RPMI7951 (cell line): ENCODE measurements around the gene SLC22A23. TPM values are rescaled to one million over a fixed set of nuclear protein-coding genes. Genes with fewer than 3 reads are reported as not detected.

Source experiments
- DNase-seq: peaks from one replicate; pipeline ENCODE4 v3.0.0-alpha.2; 2012; ENCODE audit warnings: low read depth
- total RNA-seq: library from RNA; depleted of rRNA; stranded (reverse); fragments of >200 nt; shearing (Covaris generic); gene quantifications from 2 replicates; pipeline ENCODE4 v1.2.3, GENCODE V29; 2014

The SLC22A23 gene
- total RNA-seq, 1 experiment from 2014 or later, result 0.72 TPM

DNA sequence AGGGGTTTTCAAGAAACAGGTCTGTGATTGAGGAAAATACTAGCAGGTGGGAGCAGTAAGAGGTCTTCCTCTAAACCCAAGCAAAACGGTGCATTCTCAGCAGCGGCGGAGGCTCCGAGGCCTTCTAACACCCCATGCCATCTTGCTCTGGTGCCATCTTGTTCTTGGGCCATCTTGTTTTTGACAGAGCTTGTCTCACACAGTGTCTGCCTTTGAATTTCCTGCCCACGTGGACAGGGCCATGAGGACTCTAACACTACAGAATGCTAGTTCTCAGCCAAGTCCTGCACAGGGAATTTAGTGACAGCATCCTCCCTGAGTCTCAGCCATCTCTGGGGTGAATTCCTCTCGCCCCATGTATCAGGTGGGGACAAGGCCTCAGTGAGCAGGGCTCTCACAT is 121.7 kb downstream of the SLC22A23 start:
- DNase-seq, result no peak

DNA sequence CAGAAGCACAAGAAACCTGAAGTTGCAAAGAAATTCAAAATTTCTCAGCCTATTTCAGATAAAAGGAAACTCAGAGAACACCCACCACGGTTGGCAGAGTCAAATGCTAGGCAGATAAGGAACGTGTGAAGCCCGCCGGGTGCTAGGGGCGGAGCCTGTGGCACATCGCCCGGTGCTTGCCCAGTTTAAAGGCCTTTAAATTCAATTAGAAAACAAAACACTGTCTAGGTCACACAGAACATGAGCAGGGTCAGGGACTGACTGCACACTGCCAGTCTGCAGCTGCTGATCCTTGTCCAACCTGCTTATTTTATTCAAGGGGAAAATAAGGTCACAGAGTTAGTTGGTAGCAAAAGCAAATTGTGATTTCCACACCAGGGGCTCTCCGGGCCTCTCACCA is 122.3 kb downstream of the SLC22A23 start:
- DNase-seq, result no peak

DNA sequence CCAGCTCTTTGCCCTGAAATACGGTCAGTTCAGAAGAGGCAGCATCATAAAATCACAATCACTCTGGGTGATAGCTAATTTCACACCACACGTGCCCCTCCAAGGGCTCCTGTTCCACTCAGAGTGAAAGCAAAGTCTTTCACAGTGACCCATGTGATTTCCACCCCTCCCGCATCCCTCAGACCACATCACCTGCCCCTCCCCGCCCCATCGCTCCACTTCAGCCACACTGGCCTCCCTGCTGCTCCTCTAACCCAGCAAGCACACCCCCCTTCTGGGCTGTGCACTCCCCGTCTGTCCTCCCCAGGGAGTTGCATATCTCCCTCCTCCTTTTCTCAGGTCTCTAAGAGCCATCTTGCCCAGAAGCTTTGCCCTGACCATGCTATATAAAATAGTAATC is 123.6 kb downstream of the SLC22A23 start:
- no peak for DNase-seq

DNA sequence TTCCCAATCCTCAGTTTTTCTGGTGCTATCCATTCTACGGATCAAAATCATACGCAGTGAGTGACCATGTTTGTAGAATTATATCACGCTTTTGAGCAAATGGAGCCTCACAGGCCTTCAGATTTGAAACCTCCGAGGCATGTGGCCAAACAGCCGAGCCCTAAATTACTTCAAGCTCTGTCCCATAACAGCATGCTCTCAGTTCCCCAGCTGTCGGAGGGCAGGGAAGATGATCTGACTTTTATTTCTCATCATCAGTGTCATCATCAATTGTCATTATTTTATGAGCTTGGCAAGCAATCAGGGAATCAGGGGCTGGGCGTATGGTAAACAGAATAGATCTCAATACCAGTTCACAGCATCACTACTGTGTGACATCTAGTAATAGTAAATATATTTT is 124.9 kb downstream of the SLC22A23 start:
- no peak for DNase-seq

DNA sequence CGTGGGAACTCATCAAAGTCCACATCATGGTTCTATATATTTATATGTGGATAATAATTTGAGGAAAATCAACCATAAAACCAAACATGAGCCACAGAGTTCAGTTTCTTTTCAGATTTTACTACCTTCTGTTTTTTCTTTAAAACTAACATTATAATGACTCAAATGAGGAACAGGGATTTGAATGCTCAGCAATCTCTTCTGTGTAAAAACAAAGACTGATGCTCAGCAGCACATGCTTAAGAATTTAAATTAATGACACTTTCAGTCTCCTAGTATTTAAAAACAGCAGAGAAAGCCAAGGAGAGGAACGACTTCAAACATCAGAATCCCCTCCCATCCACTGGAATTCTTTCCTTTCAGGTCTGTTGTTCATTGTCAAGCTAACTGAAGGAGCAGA is 125.4 kb downstream of the SLC22A23 start:
- DNase-seq, result no peak

DNA sequence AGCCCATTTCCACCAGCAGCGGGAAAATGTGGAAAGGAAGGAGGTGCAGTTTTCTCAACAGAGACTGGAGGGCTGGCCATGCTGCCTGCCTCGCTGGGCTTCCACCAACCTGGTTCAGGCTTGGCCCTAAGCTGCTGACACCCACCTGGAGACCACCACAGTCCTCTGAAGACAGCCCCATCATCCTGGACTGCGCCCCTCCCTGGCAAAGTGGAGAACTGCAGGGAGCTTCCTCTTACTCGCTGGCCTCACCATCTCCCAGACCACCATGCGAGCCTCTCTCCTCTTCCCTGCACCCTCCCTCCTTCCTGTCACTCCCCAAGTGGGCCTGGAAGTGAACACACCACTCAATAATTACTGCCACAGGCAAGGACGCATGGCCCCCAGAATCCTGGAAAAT is 126.7 kb downstream of the SLC22A23 start:
- no peak for DNase-seq

DNA sequence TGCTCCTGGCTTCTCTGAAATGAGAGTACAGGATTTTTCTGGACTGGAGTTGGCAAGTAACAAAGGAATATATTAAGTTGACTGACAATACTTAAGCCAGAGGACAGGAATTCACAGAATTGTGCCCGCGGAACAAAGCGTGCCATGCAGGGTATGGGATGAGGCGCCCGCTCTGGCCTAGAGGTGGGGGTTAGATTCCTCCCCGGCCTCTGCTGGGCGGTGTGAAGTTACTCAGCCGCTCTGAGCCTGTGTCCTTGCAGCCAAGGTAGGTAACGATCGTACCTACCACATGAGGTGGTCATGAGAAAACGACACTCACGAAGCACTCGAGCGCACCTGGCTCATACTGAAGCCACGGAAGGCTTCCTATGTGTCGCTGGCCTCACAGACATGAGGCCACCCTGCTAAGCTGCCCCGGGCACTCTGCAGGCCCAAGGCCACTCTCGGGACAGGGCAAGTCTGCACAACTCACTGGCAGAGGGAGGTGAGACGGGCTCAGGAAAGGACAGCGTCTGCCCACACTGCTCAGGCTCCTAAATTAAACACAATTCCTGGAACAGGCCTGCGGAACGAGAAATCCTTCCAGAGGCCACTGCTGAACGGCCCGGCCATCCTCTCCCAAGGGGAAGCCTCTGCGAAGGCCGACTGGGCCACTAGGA is 127.3 kb downstream of the SLC22A23 start:
- DNase-seq, result no peak

DNA sequence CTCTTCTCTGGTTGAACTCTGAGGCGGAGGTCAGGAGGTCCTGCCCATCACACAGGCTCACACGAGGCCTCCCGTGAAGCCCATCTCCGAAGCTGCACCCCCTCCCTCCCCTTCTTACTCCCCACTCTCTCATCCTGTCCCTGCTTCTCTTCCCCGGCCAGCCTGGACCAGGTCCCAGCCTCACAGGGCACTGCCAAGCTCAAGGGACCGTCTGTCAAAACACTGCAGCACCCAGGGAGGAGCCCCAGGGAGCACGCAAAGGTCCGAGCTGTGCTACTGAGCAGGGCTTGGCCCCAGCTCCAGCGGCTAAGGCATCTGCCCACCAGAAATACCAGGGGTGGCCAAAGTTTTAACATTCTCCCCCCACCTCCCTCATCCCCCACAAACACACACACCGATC is 128.1 kb downstream of the SLC22A23 start:
- no peak for DNase-seq

DNA sequence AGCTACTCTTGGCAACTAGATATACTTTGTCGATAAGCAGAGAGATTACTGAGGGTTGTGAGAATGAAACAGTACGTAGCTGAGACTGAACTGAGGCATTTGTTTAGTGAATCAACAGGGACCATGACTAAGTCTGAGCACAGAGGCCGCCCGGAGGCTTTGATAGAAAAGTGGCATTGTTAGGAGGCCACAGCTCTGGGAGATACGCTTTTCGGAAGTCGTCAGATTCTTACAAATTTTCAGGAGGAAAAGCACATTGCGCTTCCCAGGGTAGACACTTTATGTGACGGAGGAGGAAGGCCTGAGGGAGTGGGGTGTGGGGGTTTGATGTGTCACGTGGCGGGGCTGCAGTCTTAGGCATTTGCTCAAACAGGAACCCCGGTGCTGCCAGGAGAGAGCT is 128.7 kb downstream of the SLC22A23 start:
- DNase-seq, result peak; percentile 80

DNA sequence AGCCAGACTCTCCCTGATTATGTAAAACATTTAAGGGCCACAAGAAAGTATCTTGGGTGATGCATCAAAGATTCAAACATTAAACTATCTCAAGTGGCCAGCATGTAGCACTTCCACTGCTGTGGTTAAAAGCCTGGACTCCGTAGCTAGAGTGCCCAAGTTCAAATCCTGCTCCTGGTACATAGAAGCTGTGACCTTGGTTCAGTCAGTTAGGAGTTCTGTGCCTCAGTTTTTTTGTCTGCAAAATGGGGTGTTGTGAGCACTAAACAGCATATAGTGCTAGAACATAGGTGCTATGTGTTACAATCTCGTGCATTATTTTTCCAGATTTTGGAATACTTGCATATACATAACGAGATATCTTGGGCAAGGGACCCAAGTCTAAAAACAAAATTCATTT is 129.4 kb downstream of the SLC22A23 start:
- DNase-seq, result no peak

DNA sequence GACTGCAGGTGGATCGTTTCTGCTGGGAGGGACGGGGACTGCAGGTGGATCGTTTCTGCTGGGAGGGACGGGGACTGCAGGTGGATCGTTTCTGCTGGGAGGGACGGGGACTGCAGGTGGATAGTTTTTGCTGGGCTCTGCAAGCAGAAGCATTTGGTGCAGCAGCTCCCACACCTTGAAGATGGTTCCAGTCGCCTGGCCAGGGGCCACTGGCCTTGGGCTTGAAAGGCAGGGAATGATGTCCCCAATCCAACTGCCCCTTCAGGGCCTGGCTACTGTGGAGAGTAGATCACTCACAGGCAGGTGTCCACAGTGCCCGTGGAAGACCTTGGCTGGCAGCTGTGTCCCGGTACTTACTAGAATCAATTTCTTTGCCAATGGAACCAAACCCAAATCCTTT is 129.9 kb downstream of the SLC22A23 start:
- DNase-seq, result no peak

DNA sequence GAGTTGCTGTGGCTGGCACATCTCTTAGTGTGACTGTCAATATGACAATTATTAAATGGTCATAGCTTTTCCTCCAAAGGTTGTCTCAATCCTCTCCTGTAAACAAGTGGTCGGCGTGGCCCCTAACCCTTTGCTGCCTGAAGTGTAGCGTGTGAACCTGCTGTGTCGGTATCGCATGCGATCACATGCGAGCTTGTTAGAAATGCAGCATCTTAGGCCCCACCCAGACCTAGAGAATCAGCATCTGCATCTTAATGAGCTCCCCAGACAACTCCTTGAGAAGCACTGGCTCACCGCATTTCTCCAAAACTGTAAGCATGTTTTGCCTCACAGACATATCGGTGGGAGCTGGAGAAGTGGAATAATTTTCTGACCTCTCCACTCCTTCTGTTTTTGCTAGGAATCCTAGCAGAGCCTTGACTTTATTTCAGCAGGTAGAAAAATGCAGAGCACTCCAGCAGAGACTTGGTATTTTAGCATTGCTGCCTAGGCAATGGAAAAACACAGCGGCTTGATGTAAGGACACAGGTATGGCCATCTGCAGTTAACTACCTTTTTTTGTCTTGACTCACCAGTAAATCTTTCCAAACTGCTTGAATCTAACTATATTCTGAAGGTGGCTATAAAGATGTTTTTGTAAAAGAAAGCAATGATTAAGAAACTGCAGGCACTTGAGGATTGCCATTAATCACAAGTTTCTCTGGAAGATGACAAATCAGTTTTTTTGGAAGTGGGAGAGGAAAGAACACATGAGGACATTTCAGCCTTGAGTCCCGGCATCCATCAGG is 130.5 kb downstream of the SLC22A23 start:
- no peak for DNase-seq

DNA sequence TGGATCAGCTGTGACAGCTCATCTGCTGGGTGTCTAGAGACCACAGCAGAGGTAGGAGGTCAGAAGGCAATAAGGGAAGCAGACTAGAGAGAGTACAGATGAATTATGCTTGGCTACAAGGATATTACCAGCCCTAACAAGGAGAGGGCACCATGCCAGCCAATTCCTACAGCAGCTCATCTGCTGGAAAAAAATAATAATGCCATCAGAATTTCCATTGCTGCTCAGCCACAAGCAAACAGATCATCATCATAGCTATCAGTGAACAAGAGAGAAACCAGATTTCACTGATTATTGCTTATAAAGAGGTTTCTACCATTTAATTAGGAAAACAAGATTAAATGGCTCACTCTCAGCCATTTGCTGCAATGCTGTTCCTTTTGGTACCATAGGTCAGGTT is 131.6 kb downstream of the SLC22A23 start:
- DNase-seq, result peak; percentile 60

DNA sequence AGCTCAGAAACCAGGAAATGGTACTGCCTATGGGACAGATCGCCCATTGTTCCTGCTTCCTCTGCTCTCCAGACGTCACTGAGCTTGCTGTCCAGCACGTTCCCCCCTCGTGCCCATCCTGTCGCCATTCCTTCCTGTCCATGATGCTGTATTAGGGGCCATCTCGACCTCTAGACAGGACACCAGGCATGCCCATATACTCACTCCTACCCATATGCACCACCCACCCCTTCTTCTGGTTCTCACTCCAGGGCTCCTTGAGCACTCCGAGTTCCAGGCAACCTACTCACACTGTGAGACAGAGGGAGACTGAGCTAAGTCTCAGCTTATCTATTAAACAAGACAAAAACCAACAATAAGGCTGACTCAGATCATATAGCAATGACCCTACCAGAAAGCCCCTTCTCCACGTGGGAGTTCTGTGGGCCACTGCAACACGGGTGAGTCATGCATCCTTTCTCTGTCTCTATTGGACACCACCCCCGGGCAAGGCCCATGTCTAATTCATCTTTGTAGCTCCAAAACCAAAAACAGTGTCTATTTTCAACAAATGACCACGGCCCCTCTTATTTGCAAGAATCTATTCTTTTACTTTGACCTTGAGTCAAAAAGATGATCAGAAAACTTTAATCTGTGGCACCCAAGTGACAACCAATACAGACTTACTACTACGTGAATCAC is 132.4 kb downstream of the SLC22A23 start:
- DNase-seq, result peak; percentile 94

DNA sequence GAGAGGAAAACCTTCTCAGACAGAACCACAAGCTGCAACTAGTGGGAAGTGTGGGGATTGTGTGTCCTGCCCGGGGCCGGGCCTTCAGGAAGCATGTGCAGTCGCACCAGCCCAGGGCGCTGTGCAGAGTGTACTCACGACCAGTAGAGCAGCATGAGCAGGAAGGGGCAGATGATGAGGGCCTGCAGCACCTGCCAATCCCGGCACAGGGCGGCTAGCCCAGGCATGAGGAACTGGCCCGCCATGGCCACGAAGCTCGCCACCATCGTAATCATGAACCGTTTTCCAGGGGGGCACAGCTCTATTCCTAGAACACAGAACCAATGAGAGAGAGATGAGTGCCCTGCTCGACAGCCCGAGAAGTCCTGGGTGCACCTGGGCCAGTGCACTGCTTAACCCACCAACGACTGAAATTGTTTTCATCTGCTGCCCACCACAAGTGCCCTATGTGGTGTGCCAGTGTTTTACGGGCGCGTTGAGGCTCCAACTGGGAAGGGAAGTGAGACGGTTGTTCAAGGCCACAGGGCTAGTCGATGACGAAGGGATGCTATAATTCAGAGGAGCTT is 133.1 kb downstream of the SLC22A23 start:
- no peak for DNase-seq

DNA sequence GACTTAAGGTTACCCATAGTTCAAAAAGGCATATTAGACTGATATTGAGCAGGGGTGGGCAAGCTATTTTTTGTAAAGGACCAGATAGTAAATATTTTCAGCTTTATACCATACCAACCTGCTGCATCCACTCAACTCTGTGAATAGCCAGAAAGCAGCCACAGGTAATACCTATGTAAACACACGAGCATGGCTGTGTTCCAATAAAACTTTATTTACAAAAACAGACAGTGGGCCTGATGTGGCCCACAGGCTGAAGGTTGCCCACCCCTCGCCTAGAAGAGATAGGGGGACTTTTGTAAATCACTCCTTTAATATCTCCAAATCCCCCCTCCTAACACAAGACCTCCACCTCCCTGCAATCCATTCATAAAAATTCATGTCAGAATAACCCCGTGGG is 133.7 kb downstream of the SLC22A23 start:
- no peak for DNase-seq

DNA sequence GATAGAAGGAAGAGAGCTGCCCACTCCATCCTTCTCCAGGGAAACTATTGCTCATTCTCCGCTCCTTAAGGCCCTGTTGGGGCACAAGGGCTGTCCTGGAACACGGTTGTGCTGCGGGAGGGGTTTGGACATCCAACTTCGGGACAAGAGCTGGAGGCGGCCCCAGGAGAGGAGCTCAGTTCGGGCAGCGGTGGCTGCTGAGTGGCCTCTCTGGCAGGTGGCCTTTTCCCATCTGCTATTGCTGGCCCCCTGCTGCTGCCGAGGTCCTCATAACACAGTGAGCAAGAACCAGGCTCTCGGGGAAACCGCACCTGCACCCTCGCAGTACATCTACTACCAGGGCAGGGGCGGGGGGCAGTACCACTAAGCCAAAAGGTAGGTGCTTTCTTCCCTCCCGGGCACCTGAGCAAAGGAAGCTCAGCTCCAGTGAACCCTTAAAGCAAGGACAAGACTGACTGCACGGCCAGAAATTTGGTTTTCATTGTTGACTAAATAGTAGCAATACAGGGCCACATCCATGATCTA is 134.4 kb downstream of the SLC22A23 start:
- DNase-seq, result no peak

DNA sequence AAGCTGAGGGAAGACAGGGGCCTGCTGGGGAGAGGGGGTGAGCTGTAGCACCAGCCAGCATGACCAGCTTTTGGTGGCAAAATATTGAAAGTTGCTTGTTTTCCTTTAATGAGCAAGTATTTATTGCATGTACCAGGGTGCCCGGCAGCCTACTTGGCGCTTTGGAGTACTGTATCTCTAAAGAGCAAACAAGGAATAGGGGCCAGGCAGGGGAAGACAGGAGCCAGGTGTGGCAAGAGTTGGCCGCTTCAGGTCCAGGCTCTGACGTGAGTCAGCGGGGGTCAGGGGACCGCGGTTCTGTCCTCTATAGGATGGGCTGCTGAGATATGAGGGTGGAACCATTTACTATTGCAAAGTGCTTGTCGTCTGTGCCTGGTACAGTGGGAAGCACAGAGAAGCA is 135.0 kb downstream of the SLC22A23 start:
- DNase-seq, result no peak

DNA sequence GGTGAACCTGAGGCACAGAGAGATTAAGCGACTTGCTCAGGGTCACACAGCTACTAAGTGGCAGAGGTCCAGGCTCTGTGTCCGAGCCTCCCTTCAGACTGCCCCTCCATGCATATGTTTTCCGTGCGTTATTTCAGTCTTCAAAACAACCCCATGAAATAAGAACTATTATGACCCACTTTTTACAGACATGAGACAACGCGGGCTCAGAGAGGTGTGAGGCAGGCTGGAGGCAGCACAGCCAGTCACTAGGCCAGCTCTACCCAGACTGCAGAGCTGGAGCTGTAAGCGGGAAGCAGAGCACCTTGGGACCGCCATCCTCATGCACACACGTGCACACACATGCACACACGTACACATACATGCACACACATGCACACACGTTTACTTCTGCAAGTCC is 135.8 kb downstream of the SLC22A23 start:
- no peak for DNase-seq

DNA sequence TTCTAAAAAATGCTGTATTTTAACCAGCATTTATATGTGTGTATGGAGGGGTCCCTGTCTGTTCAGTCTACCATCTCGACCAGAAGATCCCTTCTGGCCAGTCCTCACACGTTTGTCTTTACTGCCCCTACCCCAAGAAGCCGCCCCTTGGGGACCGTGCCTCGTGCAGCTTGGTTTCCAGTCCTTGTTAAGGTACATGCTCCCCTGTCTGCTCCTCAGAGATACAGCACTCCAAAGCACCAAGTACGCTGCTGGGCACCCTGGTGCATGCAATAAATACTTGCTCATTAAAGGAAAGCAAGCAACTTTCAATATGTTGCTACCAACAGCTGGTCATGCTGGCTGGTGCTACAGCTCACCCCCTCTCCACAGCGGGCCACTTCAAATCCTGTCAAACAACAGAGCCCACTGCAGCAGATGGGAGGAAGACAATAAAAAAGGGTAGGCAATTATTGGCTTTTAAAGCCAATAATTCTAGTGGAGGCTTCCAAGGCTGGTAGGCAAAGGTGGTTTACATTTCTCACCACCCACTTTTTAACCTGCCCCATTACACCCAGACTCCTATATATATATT is 136.5 kb downstream of the SLC22A23 start:
- no peak for DNase-seq

DNA sequence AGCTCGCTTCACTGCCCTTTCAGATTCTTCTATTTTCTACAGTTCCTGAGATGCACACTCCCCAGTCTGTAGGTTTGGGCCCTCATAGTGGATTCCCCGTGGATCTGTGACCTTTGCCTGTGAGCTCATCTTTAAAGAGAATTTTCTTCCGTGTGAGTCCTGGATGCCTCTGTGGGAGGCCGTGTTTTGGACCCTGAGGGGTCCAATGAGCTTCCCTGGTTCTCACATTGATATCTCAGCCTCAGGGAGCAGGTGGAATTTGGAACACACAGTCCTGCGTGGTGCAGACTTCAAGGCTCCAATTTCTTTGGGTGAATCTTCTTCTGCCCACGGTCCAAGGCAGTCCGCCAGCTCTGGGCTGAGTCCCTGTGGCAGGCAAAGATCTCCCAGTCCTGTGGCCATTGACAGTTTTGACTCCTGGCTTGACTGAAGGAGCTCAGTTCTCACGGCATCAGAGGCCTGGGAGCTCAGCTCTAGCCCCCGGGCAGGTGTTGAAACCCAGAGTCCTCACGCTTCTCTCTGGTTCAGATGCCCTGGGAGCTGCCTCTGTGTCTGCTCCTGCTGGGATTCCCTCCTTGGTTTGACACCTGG is 137.1 kb downstream of the SLC22A23 start:
- DNase-seq, result no peak
